ENCODE measurements around the gene FAM120B.
"Not testable (repeated sequence)": the region's sequence is repeated elsewhere in the genome, so short reads cannot be mapped to it uniquely, and the experiment has no call there.

DNA sequence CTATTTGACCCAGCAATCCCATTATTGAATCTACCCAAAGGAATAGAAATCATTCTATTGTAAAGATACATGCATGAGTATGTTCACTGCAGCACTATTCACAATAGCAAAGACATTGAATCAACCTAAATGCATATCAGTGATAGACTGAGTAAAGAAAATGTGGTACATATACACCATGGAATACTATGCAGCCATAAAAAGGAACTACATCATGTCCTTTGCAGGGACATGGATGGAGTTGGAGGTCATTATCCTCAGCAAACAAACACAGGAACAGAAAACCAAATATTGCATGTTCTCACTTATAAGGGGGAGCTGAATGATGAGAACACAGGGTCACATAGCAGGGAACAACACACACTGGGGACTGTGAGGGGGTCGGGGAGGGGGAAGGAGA is 48.6 kb downstream of the FAM120B start:
- TF ChIP-seq, protein P1, sequence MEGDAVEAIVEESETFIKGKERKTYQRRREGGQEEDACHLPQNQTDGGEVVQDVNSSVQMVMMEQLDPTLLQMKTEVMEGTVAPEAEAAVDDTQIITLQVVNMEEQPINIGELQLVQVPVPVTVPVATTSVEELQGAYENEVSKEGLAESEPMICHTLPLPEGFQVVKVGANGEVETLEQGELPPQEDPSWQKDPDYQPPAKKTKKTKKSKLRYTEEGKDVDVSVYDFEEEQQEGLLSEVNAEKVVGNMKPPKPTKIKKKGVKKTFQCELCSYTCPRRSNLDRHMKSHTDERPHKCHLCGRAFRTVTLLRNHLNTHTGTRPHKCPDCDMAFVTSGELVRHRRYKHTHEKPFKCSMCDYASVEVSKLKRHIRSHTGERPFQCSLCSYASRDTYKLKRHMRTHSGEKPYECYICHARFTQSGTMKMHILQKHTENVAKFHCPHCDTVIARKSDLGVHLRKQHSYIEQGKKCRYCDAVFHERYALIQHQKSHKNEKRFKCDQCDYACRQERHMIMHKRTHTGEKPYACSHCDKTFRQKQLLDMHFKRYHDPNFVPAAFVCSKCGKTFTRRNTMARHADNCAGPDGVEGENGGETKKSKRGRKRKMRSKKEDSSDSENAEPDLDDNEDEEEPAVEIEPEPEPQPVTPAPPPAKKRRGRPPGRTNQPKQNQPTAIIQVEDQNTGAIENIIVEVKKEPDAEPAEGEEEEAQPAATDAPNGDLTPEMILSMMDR (IDR thresholded peaks at IDR 0.05; ENCODE audit: poor library complexity, severe bottlenecking): not testable (repeated sequence)
- TF ChIP-seq RAD21 (conservative IDR thresholded peaks at IDR 0.05); POLR2AphosphoS5 (IDR thresholded peaks at IDR 0.05); EP300 (conservative IDR thresholded peaks at IDR 0.05; ENCODE audit: poor library complexity, severe bottlenecking); EZH2 (IDR thresholded peaks at IDR 0.05; ENCODE audit: borderline replicate concordance, insufficient read depth, low read length, poor library complexity, severe bottlenecking): not testable (repeated sequence)
- TF ChIP-seq, protein P2, sequence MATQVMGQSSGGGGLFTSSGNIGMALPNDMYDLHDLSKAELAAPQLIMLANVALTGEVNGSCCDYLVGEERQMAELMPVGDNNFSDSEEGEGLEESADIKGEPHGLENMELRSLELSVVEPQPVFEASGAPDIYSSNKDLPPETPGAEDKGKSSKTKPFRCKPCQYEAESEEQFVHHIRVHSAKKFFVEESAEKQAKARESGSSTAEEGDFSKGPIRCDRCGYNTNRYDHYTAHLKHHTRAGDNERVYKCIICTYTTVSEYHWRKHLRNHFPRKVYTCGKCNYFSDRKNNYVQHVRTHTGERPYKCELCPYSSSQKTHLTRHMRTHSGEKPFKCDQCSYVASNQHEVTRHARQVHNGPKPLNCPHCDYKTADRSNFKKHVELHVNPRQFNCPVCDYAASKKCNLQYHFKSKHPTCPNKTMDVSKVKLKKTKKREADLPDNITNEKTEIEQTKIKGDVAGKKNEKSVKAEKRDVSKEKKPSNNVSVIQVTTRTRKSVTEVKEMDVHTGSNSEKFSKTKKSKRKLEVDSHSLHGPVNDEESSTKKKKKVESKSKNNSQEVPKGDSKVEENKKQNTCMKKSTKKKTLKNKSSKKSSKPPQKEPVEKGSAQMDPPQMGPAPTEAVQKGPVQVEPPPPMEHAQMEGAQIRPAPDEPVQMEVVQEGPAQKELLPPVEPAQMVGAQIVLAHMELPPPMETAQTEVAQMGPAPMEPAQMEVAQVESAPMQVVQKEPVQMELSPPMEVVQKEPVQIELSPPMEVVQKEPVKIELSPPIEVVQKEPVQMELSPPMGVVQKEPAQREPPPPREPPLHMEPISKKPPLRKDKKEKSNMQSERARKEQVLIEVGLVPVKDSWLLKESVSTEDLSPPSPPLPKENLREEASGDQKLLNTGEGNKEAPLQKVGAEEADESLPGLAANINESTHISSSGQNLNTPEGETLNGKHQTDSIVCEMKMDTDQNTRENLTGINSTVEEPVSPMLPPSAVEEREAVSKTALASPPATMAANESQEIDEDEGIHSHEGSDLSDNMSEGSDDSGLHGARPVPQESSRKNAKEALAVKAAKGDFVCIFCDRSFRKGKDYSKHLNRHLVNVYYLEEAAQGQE (IDR thresholded peaks at IDR 0.05; ENCODE audit: borderline replicate concordance): not testable (repeated sequence)
